Measurements from ENCODE around the gene XKR7.
A peak's percentile ranks its signal among the peaks of the same experiment; 100 is the strongest.

Gene XKR7

GRCh38 chr20:32024683-32025295 is 56.8 kb downstream of the XKR7 start:
- TF ChIP-seq FOXM1 (IDR thresholded peaks at IDR 0.05; ENCODE audit: borderline replicate concordance, low read depth) (no peak), YY1 (IDR thresholded peaks at IDR 0.05; ENCODE audit: low read depth) (no peak), ZBTB7A (IDR thresholded peaks at IDR 0.05; ENCODE audit: low read depth) (no peak), EGR1 (IDR thresholded peaks at IDR 0.05) (no peak), RAD21 (IDR thresholded peaks at IDR 0.05; ENCODE audit: low read depth) (no peak), CEBPB (IDR thresholded peaks at IDR 0.05) (no peak), TCF12 (IDR thresholded peaks at IDR 0.05; ENCODE audit: low read depth) (no peak), TEAD4 (IDR thresholded peaks at IDR 0.05) (no peak), NFIC (IDR thresholded peaks at IDR 0.05) (no peak), TAF1 (IDR thresholded peaks at IDR 0.05; ENCODE audit: low read depth) (no peak), EP300 (IDR thresholded peaks at IDR 0.05; ENCODE audit: borderline replicate concordance) (no peak), CREB1 (IDR thresholded peaks at IDR 0.05; ENCODE audit: low read depth) (no peak), MAX (IDR thresholded peaks at IDR 0.05) (no peak)
- TF ChIP-seq, protein P1, sequence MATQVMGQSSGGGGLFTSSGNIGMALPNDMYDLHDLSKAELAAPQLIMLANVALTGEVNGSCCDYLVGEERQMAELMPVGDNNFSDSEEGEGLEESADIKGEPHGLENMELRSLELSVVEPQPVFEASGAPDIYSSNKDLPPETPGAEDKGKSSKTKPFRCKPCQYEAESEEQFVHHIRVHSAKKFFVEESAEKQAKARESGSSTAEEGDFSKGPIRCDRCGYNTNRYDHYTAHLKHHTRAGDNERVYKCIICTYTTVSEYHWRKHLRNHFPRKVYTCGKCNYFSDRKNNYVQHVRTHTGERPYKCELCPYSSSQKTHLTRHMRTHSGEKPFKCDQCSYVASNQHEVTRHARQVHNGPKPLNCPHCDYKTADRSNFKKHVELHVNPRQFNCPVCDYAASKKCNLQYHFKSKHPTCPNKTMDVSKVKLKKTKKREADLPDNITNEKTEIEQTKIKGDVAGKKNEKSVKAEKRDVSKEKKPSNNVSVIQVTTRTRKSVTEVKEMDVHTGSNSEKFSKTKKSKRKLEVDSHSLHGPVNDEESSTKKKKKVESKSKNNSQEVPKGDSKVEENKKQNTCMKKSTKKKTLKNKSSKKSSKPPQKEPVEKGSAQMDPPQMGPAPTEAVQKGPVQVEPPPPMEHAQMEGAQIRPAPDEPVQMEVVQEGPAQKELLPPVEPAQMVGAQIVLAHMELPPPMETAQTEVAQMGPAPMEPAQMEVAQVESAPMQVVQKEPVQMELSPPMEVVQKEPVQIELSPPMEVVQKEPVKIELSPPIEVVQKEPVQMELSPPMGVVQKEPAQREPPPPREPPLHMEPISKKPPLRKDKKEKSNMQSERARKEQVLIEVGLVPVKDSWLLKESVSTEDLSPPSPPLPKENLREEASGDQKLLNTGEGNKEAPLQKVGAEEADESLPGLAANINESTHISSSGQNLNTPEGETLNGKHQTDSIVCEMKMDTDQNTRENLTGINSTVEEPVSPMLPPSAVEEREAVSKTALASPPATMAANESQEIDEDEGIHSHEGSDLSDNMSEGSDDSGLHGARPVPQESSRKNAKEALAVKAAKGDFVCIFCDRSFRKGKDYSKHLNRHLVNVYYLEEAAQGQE (IDR thresholded peaks at IDR 0.05; ENCODE audit: low read depth), result no peak
- TF ChIP-seq, protein P2, sequence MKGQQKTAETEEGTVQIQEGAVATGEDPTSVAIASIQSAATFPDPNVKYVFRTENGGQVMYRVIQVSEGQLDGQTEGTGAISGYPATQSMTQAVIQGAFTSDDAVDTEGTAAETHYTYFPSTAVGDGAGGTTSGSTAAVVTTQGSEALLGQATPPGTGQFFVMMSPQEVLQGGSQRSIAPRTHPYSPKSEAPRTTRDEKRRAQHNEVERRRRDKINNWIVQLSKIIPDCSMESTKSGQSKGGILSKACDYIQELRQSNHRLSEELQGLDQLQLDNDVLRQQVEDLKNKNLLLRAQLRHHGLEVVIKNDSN (IDR thresholded peaks at IDR 0.05), result no peak

DNA sequence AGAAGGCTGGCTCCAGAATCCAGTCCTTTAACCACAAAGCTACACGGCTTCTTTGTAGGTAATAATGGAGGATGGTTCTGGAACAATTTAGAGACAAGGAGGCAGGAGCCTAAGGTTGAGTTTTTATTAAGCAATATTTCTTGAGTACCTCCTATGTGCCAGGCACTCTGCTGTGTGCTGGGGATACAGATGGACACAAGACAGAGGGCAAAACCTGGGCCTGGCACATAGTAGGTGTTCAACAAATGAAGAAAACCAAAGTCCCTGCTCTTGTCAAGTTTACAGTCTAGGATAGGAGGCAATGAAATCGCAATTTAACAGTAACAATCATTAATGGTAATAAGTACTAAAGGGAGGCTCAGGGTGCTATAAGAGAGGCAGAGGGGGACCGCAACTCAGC is 59.7 kb downstream of the XKR7 start:
- TF ChIP-seq EP300 (IDR thresholded peaks at IDR 0.05; ENCODE audit: borderline replicate concordance) (no peak), CREB1 (IDR thresholded peaks at IDR 0.05; ENCODE audit: low read depth) (no peak), RAD21 (IDR thresholded peaks at IDR 0.05; ENCODE audit: low read depth) (no peak), MAX (IDR thresholded peaks at IDR 0.05) (no peak), EGR1 (IDR thresholded peaks at IDR 0.05) (no peak), YY1 (IDR thresholded peaks at IDR 0.05; ENCODE audit: low read depth) (no peak)
- TF ChIP-seq, protein P1 (IDR thresholded peaks at IDR 0.05; ENCODE audit: low read depth), result no peak

DNA sequence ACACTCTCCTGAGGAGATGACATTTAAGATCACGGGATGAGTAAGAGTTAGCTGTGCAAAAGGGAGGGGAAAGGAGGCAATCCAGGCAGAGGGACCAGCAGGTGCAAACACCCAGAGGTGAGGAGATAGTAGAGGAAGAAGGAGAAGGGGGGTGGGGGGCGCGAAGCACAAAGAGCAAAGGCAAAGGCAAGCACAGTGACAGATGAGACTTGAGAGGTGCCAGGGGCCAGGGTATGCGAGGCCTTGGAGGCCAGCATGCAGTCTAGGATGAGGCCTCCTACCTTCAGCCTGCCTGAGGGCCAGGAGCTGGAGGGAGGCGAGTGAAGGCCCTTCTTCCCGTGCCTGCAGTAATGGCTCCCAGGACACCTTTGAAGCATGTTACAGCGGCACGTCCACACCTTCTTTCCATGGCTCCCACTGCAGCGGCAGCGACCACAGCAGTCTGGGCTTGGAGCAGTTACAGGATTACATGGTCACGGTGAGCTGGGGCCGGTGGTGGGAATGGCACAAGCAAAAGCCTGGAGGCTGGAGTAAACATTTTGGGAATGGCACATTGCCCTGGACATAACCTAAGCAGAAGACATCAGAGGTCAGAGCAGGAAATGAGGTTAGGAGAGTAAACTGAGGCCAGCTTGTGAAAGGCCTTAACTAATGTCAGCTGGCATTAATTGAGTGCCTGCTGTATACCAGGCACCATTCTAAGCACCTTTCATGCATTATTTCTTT is 60.9 kb downstream of the XKR7 start:
- TF ChIP-seq CREB1 (IDR thresholded peaks at IDR 0.05; ENCODE audit: low read depth) (no peak), ZBTB7A (IDR thresholded peaks at IDR 0.05; ENCODE audit: low read depth) (no peak)

DNA sequence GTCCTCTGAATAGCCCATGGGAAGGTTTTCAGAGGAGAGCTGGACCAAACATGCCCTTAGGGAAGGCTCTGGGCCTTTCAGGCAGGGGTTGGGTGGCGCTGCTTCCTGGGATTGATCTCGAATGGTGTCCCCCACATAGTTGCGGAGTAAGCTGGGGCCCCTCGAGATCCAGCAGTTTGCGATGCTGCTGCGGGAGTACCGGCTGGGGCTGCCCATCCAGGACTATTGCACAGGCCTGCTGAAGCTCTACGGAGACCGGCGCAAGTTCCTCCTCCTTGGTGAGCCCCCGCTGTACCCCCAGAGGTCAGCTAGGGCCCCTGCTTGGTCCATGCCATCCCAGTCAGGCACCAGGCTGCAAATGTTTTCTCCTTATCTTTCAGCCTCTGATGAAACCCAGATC is 61.6 kb downstream of the XKR7 start:
- TF ChIP-seq CEBPB (IDR thresholded peaks at IDR 0.05) (no peak), RAD21 (IDR thresholded peaks at IDR 0.05; ENCODE audit: low read depth) (no peak), YY1 (IDR thresholded peaks at IDR 0.05; ENCODE audit: low read depth) (no peak)

GRCh38 chr20:32031007-32031958 is 63.3 kb downstream of the XKR7 start:
- TF ChIP-seq TAF1 (IDR thresholded peaks at IDR 0.05; ENCODE audit: low read depth), result no peak
- TF ChIP-seq RAD21 (IDR thresholded peaks at IDR 0.05; ENCODE audit: low read depth), result peak; percentile 88
- no peak for TF ChIP-seq YY1 (IDR thresholded peaks at IDR 0.05; ENCODE audit: low read depth)
- TF ChIP-seq FOXM1 (IDR thresholded peaks at IDR 0.05; ENCODE audit: borderline replicate concordance, low read depth), result no peak
- TF ChIP-seq ZBTB7A (IDR thresholded peaks at IDR 0.05; ENCODE audit: low read depth), result peak; percentile 93
- TF ChIP-seq, protein P2 (IDR thresholded peaks at IDR 0.05), result no peak; the same call in 1 of the 2 replicates
- TF ChIP-seq TCF12 (IDR thresholded peaks at IDR 0.05; ENCODE audit: low read depth), result no peak
- 0 out of 2 replicates have a peak, but pooled peaks have one; percentile 18 for TF ChIP-seq MAX (IDR thresholded peaks at IDR 0.05)
- TF ChIP-seq TEAD4 (IDR thresholded peaks at IDR 0.05), result 0 out of 2 replicates have a peak, but pooled peaks have one; percentile 15
